GM10847 (cell line): ENCODE measurements around the gene L3MBTL1.

Experiments
- POLR2A ChIP-seq: IDR thresholded peaks from 2 replicates; pipeline ENCODE4 v1.6.1; 2011; ENCODE audit not compliant: insufficient read length; ENCODE audit errors: extremely low read depth

The L3MBTL1 gene

GRCh38 chr20:43507150-43508080 lies at the start of gene L3MBTL1:
Gene L3MBTL1, plus strand, starts transcription at chr20:43507697. Its CDS starts 5,807 bp downstream, at chr20:43513504.
- no peak for TF ChIP-seq POLR2A

- no peak for TF ChIP-seq POLR2A
Measured at GRCh38 chr20:43458422-43458924, 49.0 kb upstream of the L3MBTL1 start.

- TF ChIP-seq POLR2A = no peak
Measured at GRCh38 chr20:43459022-43459942, 48.2 kb upstream of the L3MBTL1 start.

DNA sequence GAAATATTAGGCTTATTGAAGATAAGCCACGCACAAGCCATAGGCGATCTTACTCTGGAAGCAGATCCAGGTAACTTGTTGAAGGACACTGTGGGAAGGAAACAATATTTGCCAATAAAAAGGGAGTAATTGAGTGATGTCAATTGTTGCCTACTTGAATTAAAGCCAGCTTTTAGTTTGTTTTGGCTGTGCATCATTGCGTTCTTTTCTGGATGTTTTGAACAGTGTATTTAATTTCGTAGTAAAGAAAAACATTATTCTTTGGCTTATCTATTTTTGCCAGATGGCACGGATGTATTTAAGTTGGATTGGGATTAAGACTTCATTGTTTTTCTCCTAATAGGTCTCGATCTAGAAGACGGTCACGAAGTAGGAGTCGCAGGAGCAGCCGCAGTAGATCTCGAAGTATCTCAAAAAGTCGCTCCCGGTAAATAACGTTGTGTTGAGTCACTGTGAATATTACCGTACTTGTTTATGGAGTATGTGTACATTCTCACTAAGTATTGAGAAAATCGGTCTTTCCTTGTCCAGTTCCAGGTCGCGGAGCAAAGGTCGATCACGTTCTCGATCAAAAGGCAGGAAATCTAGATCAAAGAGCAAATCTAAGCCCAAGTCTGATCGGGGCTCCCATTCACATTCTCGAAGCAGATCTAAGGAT lies 47.2 kb upstream of the L3MBTL1 start:
- no peak for TF ChIP-seq POLR2A

GRCh38 chr20:43460830-43461200 lies 46.7 kb upstream of the L3MBTL1 start:
- TF ChIP-seq POLR2A = no peak

DNA sequence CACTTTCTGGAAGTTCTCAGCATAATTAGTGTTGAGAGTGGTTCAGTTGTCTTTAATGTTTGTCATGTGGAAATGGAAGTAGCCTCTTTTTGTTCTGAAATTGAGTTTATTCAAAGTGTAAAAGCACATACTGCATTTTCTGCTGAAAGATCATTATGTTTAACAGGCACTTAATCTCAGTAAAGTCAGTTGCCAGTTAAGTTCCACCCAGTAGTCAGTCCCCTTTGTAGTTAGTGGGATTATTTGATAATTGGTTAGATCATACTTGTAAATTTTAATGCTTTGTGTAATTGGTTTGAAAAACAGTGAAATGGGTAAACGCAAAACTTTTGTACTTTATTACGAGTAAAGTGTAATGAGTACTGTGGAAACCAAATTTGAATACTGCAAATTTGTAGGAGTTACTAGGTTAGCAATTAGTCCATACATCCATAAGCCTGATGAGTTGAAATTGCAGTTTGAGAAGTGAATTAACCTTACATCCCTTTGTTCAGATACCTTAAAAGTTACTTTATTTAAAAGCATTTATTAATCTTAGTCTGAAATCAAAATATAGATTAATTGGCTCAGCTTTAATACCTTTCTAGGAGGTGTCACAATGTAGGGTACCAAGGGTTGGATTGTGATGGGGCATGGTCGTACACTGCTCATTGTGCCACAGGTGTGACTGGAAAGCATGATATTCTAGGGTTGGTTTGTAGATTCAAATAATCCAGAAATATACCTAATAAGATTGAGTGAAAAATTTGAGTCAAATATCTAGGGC lies 45.4 kb upstream of the L3MBTL1 start:
- no peak for TF ChIP-seq POLR2A

DNA sequence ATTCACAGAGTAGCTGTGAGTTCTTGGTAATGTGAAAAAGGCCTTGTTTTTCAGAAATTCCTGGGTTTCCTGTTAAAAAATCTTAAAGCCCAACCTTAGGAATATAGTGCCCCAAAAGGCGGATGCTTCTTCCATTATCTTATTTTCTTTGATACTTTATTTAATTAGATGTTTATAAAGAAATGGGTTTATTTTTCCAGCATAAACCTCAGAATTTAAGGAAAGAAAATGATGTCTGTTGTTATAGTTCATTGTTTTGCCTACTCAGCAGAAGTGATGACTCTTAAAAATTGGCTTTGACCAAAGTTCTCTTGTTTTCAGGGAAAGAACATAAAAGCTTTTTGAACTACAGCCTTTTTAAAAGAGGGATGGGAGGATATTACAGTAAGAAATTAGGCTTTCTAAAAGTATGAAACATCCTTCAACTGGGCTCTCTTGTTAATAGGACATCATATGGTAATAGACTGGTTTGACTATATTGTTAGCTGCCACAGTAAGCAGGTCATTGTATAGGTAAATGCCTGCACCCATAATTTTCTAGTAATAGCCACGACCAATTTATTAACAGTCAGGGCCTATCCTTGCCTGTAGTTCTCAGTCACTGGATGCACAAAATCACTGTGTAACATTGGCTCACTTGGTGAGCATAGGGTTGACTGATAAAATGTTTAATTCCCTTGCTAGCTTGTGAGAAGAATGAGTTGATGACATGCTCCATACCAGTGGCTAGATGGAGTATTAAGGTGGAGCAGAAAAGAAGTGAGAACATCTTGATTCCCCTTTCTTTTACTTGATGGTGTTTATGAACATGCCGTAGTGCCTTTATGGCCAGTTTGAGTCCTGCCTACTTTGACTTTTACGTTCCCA lies 44.6 kb upstream of the L3MBTL1 start:
- no peak for TF ChIP-seq POLR2A

DNA sequence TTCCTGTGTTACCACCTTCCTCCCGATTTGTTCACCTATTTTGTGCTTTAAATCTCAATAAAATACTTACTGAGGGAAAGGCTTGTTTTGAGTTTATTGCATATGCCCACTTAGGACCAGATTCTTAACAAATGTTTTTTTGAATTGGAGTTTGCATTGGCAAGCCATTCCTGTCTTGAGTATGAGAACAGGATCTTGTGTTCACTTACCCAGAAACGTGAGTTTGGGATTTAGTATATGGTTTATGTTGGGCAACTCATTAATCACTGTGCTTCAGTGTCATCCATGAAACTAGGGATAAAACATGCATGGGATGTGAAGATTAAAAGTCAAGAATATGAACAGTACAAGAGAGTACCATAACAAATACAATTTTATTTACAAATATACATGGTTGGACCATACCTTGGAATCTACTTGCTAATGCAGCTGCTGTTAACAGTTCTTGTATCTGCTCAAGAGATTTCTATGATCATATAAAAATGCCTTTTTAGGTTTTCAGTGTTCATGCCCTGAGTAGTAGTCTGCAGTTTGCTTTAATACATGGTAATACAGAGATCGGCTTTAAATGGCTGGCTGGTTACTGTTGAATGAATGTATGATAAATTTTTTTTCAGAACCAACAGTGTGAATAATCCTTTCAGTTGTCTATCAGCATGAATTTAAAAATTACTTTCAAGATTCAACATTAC lies 43.8 kb upstream of the L3MBTL1 start:
- no peak for TF ChIP-seq POLR2A

- no peak for TF ChIP-seq POLR2A
Measured at GRCh38 chr20:43464219-43464790, 43.2 kb upstream of the L3MBTL1 start.

- no peak for TF ChIP-seq POLR2A
Measured at GRCh38 chr20:43465625-43465943, 41.9 kb upstream of the L3MBTL1 start.

GRCh38 chr20:43467589-43467988 lies 39.9 kb upstream of the L3MBTL1 start:
- no peak for TF ChIP-seq POLR2A

DNA sequence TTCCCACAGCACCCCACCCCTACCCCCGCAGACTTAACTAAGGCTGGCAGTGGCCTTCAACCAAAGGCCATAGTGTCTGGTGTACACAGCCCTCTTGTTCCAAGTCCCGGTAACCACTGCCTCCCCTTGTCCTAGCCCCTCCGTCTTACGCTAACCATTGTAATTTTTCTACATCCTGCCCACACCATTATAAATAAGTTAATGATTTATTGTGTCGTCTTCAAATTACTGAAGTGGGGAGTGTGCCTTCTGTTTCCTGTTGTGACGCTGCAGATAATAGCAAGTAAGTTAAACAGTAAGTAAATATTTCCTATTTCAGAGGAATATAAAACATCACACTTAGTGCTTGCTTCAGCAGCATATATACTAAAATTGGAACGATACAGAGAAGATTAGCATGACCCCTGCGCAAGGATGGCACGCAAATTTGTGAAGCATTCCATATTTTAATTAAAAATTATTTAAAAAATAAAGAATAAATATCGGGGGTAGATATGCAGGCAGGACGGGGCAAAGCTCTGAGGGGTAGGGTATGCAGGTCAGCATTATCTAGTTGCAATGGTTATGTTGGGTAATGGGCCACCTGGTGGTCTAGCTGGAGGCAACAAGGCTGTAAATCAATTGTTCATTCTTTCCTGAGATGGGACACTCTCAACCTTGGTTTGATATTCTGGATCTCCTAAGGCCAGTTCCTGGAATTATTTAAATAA lies 34.7 kb upstream of the L3MBTL1 start:
- TF ChIP-seq POLR2A = no peak
